Activated naive CD8-positive, alpha-beta T cell (primary cell): ENCODE measurements around the gene APLF.
A peak's percentile ranks its signal among the peaks of the same experiment; 100 is the strongest.

Source experiments
- H3K27ac Mint-ChIP-seq: one replicate; pipeline ENCODE4 v1.8.0; 2021; ENCODE audit warnings: mixed read lengths
- H3K27me3 Mint-ChIP-seq: one replicate; pipeline ENCODE4 v1.8.0; 2021; ENCODE audit warnings: mixed read lengths
- H3K36me3 Mint-ChIP-seq: one replicate; pipeline ENCODE4 v1.8.0; 2021; ENCODE audit warnings: mixed read lengths
- H3K4me1 Mint-ChIP-seq: one replicate; pipeline ENCODE4 v1.8.0; 2021; ENCODE audit warnings: low read depth, mixed read lengths
- H3K4me3 Mint-ChIP-seq: one replicate; pipeline ENCODE4 v1.8.0; 2021; ENCODE audit warnings: mild to moderate bottlenecking, mixed read lengths
- H3K9me3 Mint-ChIP-seq: one replicate; pipeline ENCODE4 v1.8.0; 2021; ENCODE audit warnings: low read depth, mixed read lengths

APLF gene

GRCh38 chr2:68467077-68467960, at the start of gene APLF, which contains the start of gene FBXO48:
Gene APLF, plus strand, starts transcription at chr2:68467585. Its CDS starts 147 bp downstream, at chr2:68467732.
Gene FBXO48, minus strand, starts transcription at chr2:68467294. Its CDS starts 2,149 bp downstream, at chr2:68465145.
- Mint-ChIP-seq H3K27ac (peak within 1 kb of the TSS; percentile 93), H3K27me3 (no peaks in the 10 kb centered on the region), H3K4me3 (peak within 1 kb of the TSS; percentile 97), H3K9me3 (no peaks in the 10 kb centered on the region), H3K4me1 (peaks cover 47% of the 10 kb centered on the region), H3K36me3 (no peaks in the 10 kb centered on the region)

- H3K9me3 Mint-ChIP-seq: no peaks in the 10 kb centered on the region
- no peaks in the 10 kb centered on the region for H3K27me3 Mint-ChIP-seq
- no peaks in the 10 kb centered on the region for H3K36me3 Mint-ChIP-seq
- H3K27ac Mint-ChIP-seq: no peak overlapping the region
- H3K4me1 Mint-ChIP-seq: peaks cover 4% of the 10 kb centered on the region
- H3K4me3 Mint-ChIP-seq: no peak overlapping the region
Observed at GRCh38 chr2:68417926-68418325, 49.5 kb upstream of the APLF start.

- Mint-ChIP-seq H3K27ac (no peak overlapping the region), H3K27me3 (no peaks in the 10 kb centered on the region), H3K4me1 (peaks cover 5% of the 10 kb centered on the region)
Observed at GRCh38 chr2:68418419-68418818, 49.0 kb upstream of the APLF start.

GRCh38 chr2:68418855-68419254, 48.5 kb upstream of the APLF start:
- Mint-ChIP-seq H3K4me3 (no peak overlapping the region), H3K4me1 (peaks cover 5% of the 10 kb centered on the region), H3K27ac (no peak overlapping the region)

More at GRCh38 chr2:68418419-68418818, 49.0 kb upstream of the APLF start:
- H3K36me3 Mint-ChIP-seq: no peaks in the 10 kb centered on the region
- no peaks in the 10 kb centered on the region for H3K9me3 Mint-ChIP-seq
- H3K4me3 Mint-ChIP-seq: no peak overlapping the region

GRCh38 chr2:68420254-68420910, 47.0 kb upstream of the APLF start:
- H3K27ac Mint-ChIP-seq: no peak overlapping the region
- H3K4me3 Mint-ChIP-seq: no peak overlapping the region
- H3K36me3 Mint-ChIP-seq: no peaks in the 10 kb centered on the region
- H3K4me1 Mint-ChIP-seq: peaks cover 5% of the 10 kb centered on the region
- no peaks in the 10 kb centered on the region for H3K27me3 Mint-ChIP-seq
- no peaks in the 10 kb centered on the region for H3K9me3 Mint-ChIP-seq

More at GRCh38 chr2:68418855-68419254, 48.5 kb upstream of the APLF start:
- H3K9me3 Mint-ChIP-seq: no peaks in the 10 kb centered on the region
- H3K36me3 Mint-ChIP-seq: no peaks in the 10 kb centered on the region
- no peaks in the 10 kb centered on the region for H3K27me3 Mint-ChIP-seq

GRCh38 chr2:68423966-68424650, 43.3 kb upstream of the APLF start:
- no peaks in the 10 kb centered on the region for H3K9me3 Mint-ChIP-seq
- no peak overlapping the region for H3K27ac Mint-ChIP-seq
- no peak overlapping the region for H3K4me3 Mint-ChIP-seq
- H3K36me3 Mint-ChIP-seq: no peaks in the 10 kb centered on the region
- H3K27me3 Mint-ChIP-seq: no peaks in the 10 kb centered on the region
- H3K4me1 Mint-ChIP-seq: peaks cover 9% of the 10 kb centered on the region

GRCh38 chr2:68425503-68425902, 41.9 kb upstream of the APLF start:
- H3K4me1 Mint-ChIP-seq: peaks cover 9% of the 10 kb centered on the region
- H3K4me3 Mint-ChIP-seq: no peak overlapping the region
- H3K27me3 Mint-ChIP-seq: no peaks in the 10 kb centered on the region
- H3K9me3 Mint-ChIP-seq: no peaks in the 10 kb centered on the region
- H3K27ac Mint-ChIP-seq: no peak overlapping the region
- no peaks in the 10 kb centered on the region for H3K36me3 Mint-ChIP-seq

- Mint-ChIP-seq H3K36me3 (no peaks in the 10 kb centered on the region), H3K27me3 (no peaks in the 10 kb centered on the region), H3K4me3 (no peak overlapping the region), H3K4me1 (peaks cover 9% of the 10 kb centered on the region), H3K27ac (no peak overlapping the region), H3K9me3 (no peaks in the 10 kb centered on the region)
Observed at GRCh38 chr2:68426446-68426845, 40.9 kb upstream of the APLF start.

- no peak overlapping the region for H3K4me3 Mint-ChIP-seq
- H3K27ac Mint-ChIP-seq: peak overlapping the region; percentile 36
Observed at GRCh38 chr2:68426848-68427579, 40.4 kb upstream of the APLF start.

GRCh38 chr2:68428126-68428525, 39.3 kb upstream of the APLF start:
- no peaks in the 10 kb centered on the region for H3K27me3 Mint-ChIP-seq
- no peaks in the 10 kb centered on the region for H3K9me3 Mint-ChIP-seq
- H3K4me1 Mint-ChIP-seq: peaks cover 4% of the 10 kb centered on the region
- no peaks in the 10 kb centered on the region for H3K36me3 Mint-ChIP-seq
- no peak overlapping the region for H3K27ac Mint-ChIP-seq
- no peak overlapping the region for H3K4me3 Mint-ChIP-seq

More at GRCh38 chr2:68426848-68427579, 40.4 kb upstream of the APLF start:
- Mint-ChIP-seq H3K27me3 (no peaks in the 10 kb centered on the region), H3K4me1 (peaks cover 7% of the 10 kb centered on the region), H3K9me3 (no peaks in the 10 kb centered on the region), H3K36me3 (no peaks in the 10 kb centered on the region)

GRCh38 chr2:68428746-68429145, 38.6 kb upstream of the APLF start:
- no peak overlapping the region for H3K27ac Mint-ChIP-seq
- peaks cover 4% of the 10 kb centered on the region for H3K4me1 Mint-ChIP-seq
- H3K9me3 Mint-ChIP-seq: no peaks in the 10 kb centered on the region
- no peaks in the 10 kb centered on the region for H3K27me3 Mint-ChIP-seq
- H3K36me3 Mint-ChIP-seq: no peaks in the 10 kb centered on the region
- no peak overlapping the region for H3K4me3 Mint-ChIP-seq

GRCh38 chr2:68429311-68429826, 38.0 kb upstream of the APLF start:
- H3K27me3 Mint-ChIP-seq: no peaks in the 10 kb centered on the region
- no peak overlapping the region for H3K4me3 Mint-ChIP-seq
- no peaks in the 10 kb centered on the region for H3K36me3 Mint-ChIP-seq
- peaks cover 4% of the 10 kb centered on the region for H3K4me1 Mint-ChIP-seq
- no peaks in the 10 kb centered on the region for H3K9me3 Mint-ChIP-seq
- no peak overlapping the region for H3K27ac Mint-ChIP-seq

GRCh38 chr2:68431316-68431972, 35.9 kb upstream of the APLF start:
- H3K27me3 Mint-ChIP-seq: no peaks in the 10 kb centered on the region
- peaks cover 4% of the 10 kb centered on the region for H3K4me1 Mint-ChIP-seq
- no peaks in the 10 kb centered on the region for H3K36me3 Mint-ChIP-seq
- H3K9me3 Mint-ChIP-seq: no peaks in the 10 kb centered on the region
- H3K27ac Mint-ChIP-seq: no peak overlapping the region
- no peak overlapping the region for H3K4me3 Mint-ChIP-seq
